Right lobe of liver (tissue), 6 donors: ENCODE data around the gene DQX1. TPM values are rescaled to one million over a fixed set of nuclear protein-coding genes. Genes with fewer than 3 reads are reported as not detected.

Source experiments
- ATAC-seq, 4 donors: fragments of 200-7000 bp; cut with Tn5 transposase; one replicate each; pipeline ENCODE4 v1.9.1; 2020; ENCODE audit warnings: mild to moderate bottlenecking in 4 of 4, moderate library complexity in 4 of 4
- DNase-seq, 3 donors: peaks; one replicate each; pipeline ENCODE4 v3.0.0-alpha.2; 2020
- H3K27ac ChIP-seq, 3 donors: fragments of 200-600 bp; one replicate each; pipeline ENCODE4 v1.8.0; 2022
- H3K27me3 ChIP-seq, 2 donors: fragments of 200-600 bp; one replicate each; pipeline ENCODE4 v1.8.0; 2022
- H3K36me3 ChIP-seq, 4 donors: fragments of 200-600 bp; sonication (generic) in 1 of 4; one replicate each; pipeline versions ENCODE4 v1.5.1 to v1.8.0; 2017 to 2022; ENCODE audit warnings: control low read depth in 1 of 4
- H3K4me1 ChIP-seq, 4 donors: fragments of 200-600 bp; sonication (generic) in 1 of 4; one replicate each; pipeline versions ENCODE4 v1.5.1 to v1.8.0; 2017 to 2022; ENCODE audit warnings: control low read depth in 1 of 4
- H3K4me3 ChIP-seq, 3 donors: fragments of 200-600 bp; one replicate each; pipeline ENCODE4 v1.8.0; 2022
- H3K9me3 ChIP-seq, 4 donors: fragments of 200-600 bp; sonication (generic) in 1 of 4; one replicate each; pipeline versions ENCODE4 v1.5.1 to v1.8.0; 2017 to 2022; ENCODE audit warnings: control low read depth in 1 of 4
- CTCF ChIP-seq, 4 donors: fragments of 200-600 bp in 3 of 4; fragments of 450-650 bp in 1 of 4; IDR thresholded peaks; one replicate each; pipeline versions ENCODE4 v1.5.1 to v1.8.0; 2016 to 2022; ENCODE audit warnings: antibody characterized with exemption in 4 of 4, mild to moderate bottlenecking in 2 of 4
- POLR2A ChIP-seq: fragments of 450-650 bp; IDR thresholded peaks from one replicate; pipeline ENCODE4 v1.6.1; 2017; ENCODE audit warnings: antibody characterized with exemption, mild to moderate bottlenecking
- WGBS: methylation state at CpG from one replicate; pipeline ENCODE4 v1.1.6; 2018; ENCODE audit warnings: low coverage, low lambda C conversion rate; ENCODE audit not compliant: insufficient coverage; ENCODE audit errors: missing lambda C conversion rate; 5-methylcytosine and 5-hydroxymethylcytosine counted together
- intact Hi-C, 2 donors: fragments of 100-400 bp; cut with DNase I; formaldehyde crosslinking; loops; one replicate each; pipeline versions ENCODE4 v1.11.2 to v1.14.1; 2022
- total RNA-seq, 6 experiments: library from RNA; depleted of rRNA in 2 of 6; stranded (reverse); fragments of >200 nt in 2 of 6; fragmentation: NEBNext Ultra II Directional in 3 of 6; extraction: Animal tissue kit (Norgen Biotek cat#: 25700) in 3 of 6; gene quantifications; one replicate each; pipeline versions ENCODE4 v1.1.0 to v1.2.4, GENCODE V29; 2016 to 2023
- donor health status: DM: no; HTN: yes; CAD: no.
- donor health status: DM: no; HTN: no; CAD: no.
- donor health status: DM: no; HTN: no; CAD: no.
- donor health status: DM: no; HTN: yes; CAD: no.
- donor health status: DM: no; HTN: yes; CAD: no.

DQX1 gene
- total RNA-seq, 6 experiments from 2014 or later = not detected

GRCh38 chr2:74527741-74528140 lies 1.7 kb upstream of the DQX1 start:
- intact Hi-C loops = loop anchor here in 1 of 2 donors (5.0 kb wide), 1 partner anchor 40 kb away; no protein-coding TSS in a partner anchor
- DNase-seq (no peak), ATAC-seq (no peak)
- Histone ChIP-seq H3K4me1 (peaks cover 0 to 19% (median 6%) of the 10 kb centered on the region in 4 donors), H3K27me3 (no peaks in the 10 kb centered on the region), H3K4me3 (no peak overlapping the region), H3K36me3 (peaks cover 0 to 22% (median 9%) of the 10 kb centered on the region in 4 donors), H3K9me3 (no peaks in the 10 kb centered on the region), H3K27ac (no peak overlapping the region)
- TF ChIP-seq POLR2A (no peak), CTCF (IDR thresholded peaks at IDR 0.05) (no peak)
- 94% methylated on average over 6 of the region's 9 CpGs for WGBS

- H3K27me3 ChIP-seq = no peaks in the 10 kb centered on the region
- no peak overlapping the region for H3K27ac ChIP-seq
- H3K9me3 ChIP-seq = no peaks in the 10 kb centered on the region
- ATAC-seq = no peak
- H3K36me3 ChIP-seq = peaks cover 0 to 20% (median 9%) of the 10 kb centered on the region in 4 donors
- H3K4me1 ChIP-seq = peaks cover 0 to 19% (median 6%) of the 10 kb centered on the region in 4 donors
- no peak for TF ChIP-seq CTCF (IDR thresholded peaks at IDR 0.05)
- TF ChIP-seq POLR2A = no peak
- intact Hi-C loops = loop anchor here in 1 of 2 donors (5.0 kb wide), 1 partner anchor 39 kb away; no protein-coding TSS in a partner anchor
- no peak overlapping the region for H3K4me3 ChIP-seq
- WGBS = 93% methylated on average over 5 of the region's 11 CpGs
- no peak for DNase-seq
Observed at GRCh38 chr2:74526649-74527230, 709 bp upstream of the DQX1 start.

DNA sequence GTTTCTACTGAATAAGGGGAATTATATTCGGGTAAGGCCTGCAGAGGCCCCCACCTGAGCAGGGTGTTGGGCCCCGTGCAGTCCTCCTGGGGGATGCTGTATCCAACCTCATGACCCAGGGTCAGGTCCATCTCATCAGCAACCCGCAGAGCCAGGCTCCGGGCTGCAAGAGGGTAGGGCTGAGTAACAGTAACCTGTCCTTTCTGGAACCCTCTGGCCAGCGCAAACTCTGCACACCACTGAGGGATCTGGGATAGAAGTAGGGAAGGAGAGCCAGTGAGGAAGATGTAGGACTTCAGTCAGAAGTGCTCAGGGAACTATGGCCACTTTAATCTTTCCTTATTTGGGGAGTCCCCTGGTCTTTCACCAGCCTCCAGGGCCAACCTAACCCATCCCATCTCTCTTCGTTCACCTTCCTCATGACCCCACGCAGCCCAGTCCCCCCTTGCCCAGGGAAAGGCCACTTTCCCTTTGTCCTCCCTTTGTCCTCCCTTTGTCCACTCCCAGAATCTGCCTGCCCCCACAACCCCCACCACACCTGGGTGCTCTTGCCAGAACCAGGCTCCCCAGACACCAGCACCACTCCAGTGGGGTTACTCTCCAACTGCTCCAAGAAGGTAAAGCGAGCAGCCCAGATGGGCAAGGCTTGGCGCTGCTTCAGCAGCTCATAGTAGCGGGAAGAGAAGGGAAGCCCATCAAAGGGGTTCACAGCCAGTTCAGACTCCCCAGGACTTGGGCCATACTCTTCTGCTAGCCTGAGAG lies 895 bp downstream of the DQX1 start:
- no peak for DNase-seq
- peaks cover 0 to 11% (median 4%) of the 10 kb centered on the region in 4 donors for H3K4me1 ChIP-seq
- no peak overlapping the region for H3K4me3 ChIP-seq
- H3K9me3 ChIP-seq = no peaks in the 10 kb centered on the region
- no peak for ATAC-seq
- H3K27ac ChIP-seq = no peak overlapping the region
- no peaks in the 10 kb centered on the region for H3K27me3 ChIP-seq
- intact Hi-C loops = loop anchor here in 1 of 2 donors (5.0 kb wide), 1 partner anchor 38 kb away; no protein-coding TSS in a partner anchor
- WGBS = 91% methylated on average over 3 of the region's 10 CpGs
- H3K36me3 ChIP-seq = peaks cover 0 to 20% (median 9%) of the 10 kb centered on the region in 4 donors
- TF ChIP-seq CTCF (IDR thresholded peaks at IDR 0.05) = no peak
- no peak for TF ChIP-seq POLR2A

GRCh38 chr2:74524005-74524404 lies 2.0 kb downstream of the DQX1 start:
- ATAC-seq = no peak
- Histone ChIP-seq H3K4me3 (no peak overlapping the region), H3K36me3 (peaks cover 0 to 20% (median 9%) of the 10 kb centered on the region in 4 donors), H3K27ac (no peak overlapping the region), H3K9me3 (no peaks in the 10 kb centered on the region), H3K4me1 (peaks cover 0 to 11% (median 4%) of the 10 kb centered on the region in 4 donors), H3K27me3 (no peaks in the 10 kb centered on the region)
- DNase-seq = no peak
- WGBS = 100% methylated on average over 1 of the region's 9 CpGs
- TF ChIP-seq POLR2A = no peak
- no peak for TF ChIP-seq CTCF (IDR thresholded peaks at IDR 0.05)
- intact Hi-C loops = no loop called here
